ENCODE measurements around the gene PARVB.
"Not testable (repeated sequence)": the region's sequence is repeated elsewhere in the genome, so short reads cannot be mapped to it uniquely, and the experiment has no call there.

- not testable (repeated sequence) for TF ChIP-seq CTCF (IDR thresholded peaks at IDR 0.05; ENCODE audit: low read depth, low read length); POLR2A (IDR thresholded peaks at IDR 0.05; ENCODE audit: extremely low read depth, insufficient read length); MAX (IDR thresholded peaks at IDR 0.05; ENCODE audit: low read depth, low read length); MYC (IDR thresholded peaks at IDR 0.05; ENCODE audit: low read depth, low read length)
Observed at GRCh38 chr22:44110656-44111055, 86.6 kb downstream of the PARVB start.
